K562 (cell line): ENCODE results near the gene PDCD6IP. TPM values are rescaled to one million over a fixed set of nuclear protein-coding genes. Genes with fewer than 3 reads are reported as not detected.
A peak's percentile ranks its signal among the peaks of the same experiment; 100 is the strongest.

Experiments
- ATAC-seq: fragments of 200-7000 bp; cut with Tn5 transposase; 3 replicates; pipeline ENCODE4 v1.9.1; 2020; ENCODE audit warnings: moderate library complexity
- BruUV-seq: library from RNA; stranded (reverse); fragments of 400-500 nt; replicated peaks from 2 replicates; lab custom pipeline; 2021; lab: Mats Ljungman, UMichigan
- CTCF ChIA-PET: fragments of 300-600 bp; formaldehyde crosslinking; extraction: SDS; loops from one replicate; lab custom pipeline; 2021; ENCODE audit warnings: low intra/inter-chr PET ratio; lab: Yijun Ruan, JAX
- POLR2A ChIA-PET: fragments of 300-600, 350-650 bp; sonication (Branson Sonifier 250); formaldehyde crosslinking; extraction: SDS; loops from one replicate; lab custom pipeline; 2021; ENCODE audit warnings: antibody characterized with exemption, inconsistent platforms; lab: Yijun Ruan, JAX
- DNase-seq, 4 experiments: peaks; one replicate each; pipeline versions ENCODE4 v3.0.0 to v3.0.0-alpha.2; 2011 to 2018; ENCODE audit warnings: low spot score in 3 of 4, mixed read lengths in 3 of 4; ENCODE audit errors: extremely low read depth in 1 of 4
- FAIRE-seq: peaks from 2 replicates; lab custom pipeline; 2011; peaks lifted over from hg19 to GRCh38; lab: Jason Lieb, UNC
- H2AFZ ChIP-seq: 2 replicates; pipeline ENCODE4 v1.6.0; 2011; ENCODE audit warnings: low read depth, low read length, control low read depth, inconsistent platforms
- H3K27ac ChIP-seq: fragments of 200-600 bp; 3 replicates; pipeline ENCODE4 v1.8.0; 2011; ENCODE audit warnings: low read depth, mild to moderate bottlenecking, control low read depth, inconsistent platforms, low read length, moderate library complexity, mixed read lengths; ENCODE audit errors: extremely low read depth
- H3K27me3 ChIP-seq, 2 experiments: fragments of 300-600 bp in 1 of 2; 2 replicates in 1 of 2; 3 replicates in 1 of 2; pipeline versions ENCODE4 v1.6.0 to v1.8.0; 2011; ENCODE audit warnings: inconsistent platforms in 2 of 2, low read length in 2 of 2, mild to moderate bottlenecking in 1 of 2, mixed read lengths in 1 of 2, moderate library complexity in 1 of 2; ENCODE audit not compliant: control insufficient read depth in 2 of 2, insufficient read depth in 2 of 2
- H3K36me3 ChIP-seq: fragments of 300-600 bp; 3 replicates; pipeline ENCODE4 v1.8.0; 2011; ENCODE audit warnings: mild to moderate bottlenecking, low read length, inconsistent platforms; ENCODE audit not compliant: control insufficient read depth, insufficient read depth
- H3K4me1 ChIP-seq, 2 experiments: fragments of 200-600 bp in 1 of 2; replicated peaks in 1 of 2; 2 replicates in 1 of 2; 3 replicates in 1 of 2; pipeline versions ENCODE4 v1.5.1 to v1.8.0; 2011; ENCODE audit warnings: inconsistent platforms in 2 of 2, low read length in 2 of 2, mild to moderate bottlenecking in 1 of 2, mixed read lengths in 1 of 2, moderate library complexity in 1 of 2; ENCODE audit not compliant: control insufficient read depth in 2 of 2, insufficient read depth in 2 of 2
- H3K4me2 ChIP-seq: 2 replicates; pipeline ENCODE4 v1.6.1; 2011; ENCODE audit warnings: low read length, control low read depth, inconsistent platforms, mixed read lengths; ENCODE audit not compliant: insufficient read depth
- H3K4me3 ChIP-seq: fragments of 200-600 bp; sonication (generic), shearing (Covaris generic); 2 replicates; pipeline ENCODE4 v1.5.1; 2016; ENCODE audit warnings: control low read depth, inconsistent platforms
- H3K79me2 ChIP-seq: fragments of 200-600 bp; 3 replicates; pipeline ENCODE4 v1.8.0; 2011; ENCODE audit warnings: low read length, inconsistent platforms; ENCODE audit not compliant: control insufficient read depth, insufficient read depth
- H3K9ac ChIP-seq, 2 experiments: 2 replicates each; pipeline versions ENCODE4 v1.6.0 to v1.6.1; 2011; ENCODE audit warnings: low read depth in 2 of 2, low read length in 2 of 2, control low read depth in 1 of 2, inconsistent platforms in 1 of 2, mild to moderate bottlenecking in 1 of 2, mixed read lengths in 1 of 2; ENCODE audit not compliant: insufficient read depth in 1 of 2
- H3K9me1 ChIP-seq: one replicate; pipeline ENCODE4 v1.6.0; 2011; ENCODE audit warnings: inconsistent platforms, mild to moderate bottlenecking, low read length, moderate library complexity; ENCODE audit not compliant: control insufficient read depth, insufficient read depth
- H3K9me3 ChIP-seq: replicated peaks from 2 replicates; pipeline ENCODE4 v1.5.1; 2011; ENCODE audit warnings: low read depth, low read length, inconsistent platforms; ENCODE audit not compliant: control insufficient read depth, insufficient read depth
- H4K20me1 ChIP-seq: replicated peaks from 2 replicates; pipeline ENCODE4 v1.6.1; 2011; ENCODE audit warnings: low read length, inconsistent platforms, mixed read lengths; ENCODE audit not compliant: control insufficient read depth, insufficient read depth
- C11orf30 ChIP-seq: fragments of 450-650 bp; IDR thresholded peaks from 2 replicates; pipeline ENCODE4 v1.6.1; 2016; ENCODE audit warnings: low read depth, mild to moderate bottlenecking
- CBX3 ChIP-seq, 2 experiments: IDR thresholded peaks; 1 replicate in 1 of 2; 2 replicates in 1 of 2; pipeline ENCODE4 v1.6.1; 2012; ENCODE audit warnings: inconsistent platforms in 2 of 2, low read length in 2 of 2, borderline replicate concordance in 1 of 2, control low read depth in 1 of 2
- CSDE1 ChIP-seq, 2 experiments: fragments of 450-650 bp; IDR thresholded peaks; 2 replicates each; pipeline ENCODE4 v1.6.1; 2016; ENCODE audit warnings: mild to moderate bottlenecking in 1 of 2
- FOXK2 ChIP-seq, 2 experiments: fragments of 450-650 bp; IDR thresholded peaks in 1 of 2; conservative IDR thresholded peaks in 1 of 2; 2 replicates each; pipeline ENCODE4 v1.6.1; 2016; ENCODE audit warnings: low read depth in 2 of 2, mild to moderate bottlenecking in 1 of 2
- IFI16 ChIP-seq: fragments of 250-450 bp; sonication (Bioruptor Pico); IDR thresholded peaks from 2 replicates; pipeline ENCODE4 v2.1.2; 2022; ENCODE audit warnings: mild to moderate bottlenecking, inconsistent platforms
- MAFG ChIP-seq: fragments of 450-650 bp; conservative IDR thresholded peaks from 2 replicates; pipeline ENCODE4 v1.6.1; 2016; ENCODE audit warnings: missing genetic modification characterization, missing compliant biosample characterization
- MAFK ChIP-seq: IDR thresholded peaks from 2 replicates; pipeline ENCODE4 v1.6.1; 2011; ENCODE audit warnings: low read length, improper control_type of control experiment
- NR2C2 ChIP-seq, 2 experiments: fragments of 200-800 bp in 1 of 2; sonication (Bioruptor generic) in 1 of 2; sonication (generic) in 1 of 2; formaldehyde crosslinking in 1 of 2; IDR thresholded peaks; 2 replicates each; pipeline versions ENCODE4 v1.6.1 to v1.8.0; 2016 to 2022; ENCODE audit warnings: mild to moderate bottlenecking in 1 of 2, missing compliant biosample characterization in 1 of 2, missing genetic modification characterization in 1 of 2, missing genetic modification reagents in 1 of 2
- RFX5 ChIP-seq: IDR thresholded peaks from 2 replicates; pipeline ENCODE4 v1.6.1; 2011; ENCODE audit warnings: low read depth, mild to moderate bottlenecking, improper control_type of control experiment, low read length
- ZBTB26 ChIP-seq: fragments of 450-650 bp; formaldehyde crosslinking; IDR thresholded peaks from 2 replicates; pipeline ENCODE4 v1.4.0; 2022; ENCODE audit warnings: missing genetic modification characterization
- ZFP1 ChIP-seq: fragments of 450-650 bp; formaldehyde crosslinking; IDR thresholded peaks from 2 replicates; pipeline ENCODE4 v1.4.0; 2020; ENCODE audit warnings: mild to moderate bottlenecking, mixed read lengths
- ZNF316 ChIP-seq: fragments of 450-650 bp; IDR thresholded peaks from 2 replicates; pipeline ENCODE4 v1.6.1; 2016
- WGBS: fragments of 100-300 bp; shearing (Covaris generic); methylation state at CpG from one replicate; pipeline ENCODE4 v1.1.6; 2016; ENCODE audit warnings: low coverage, mixed read lengths; ENCODE audit not compliant: insufficient coverage; ENCODE audit errors: missing lambda C conversion rate; 5-methylcytosine and 5-hydroxymethylcytosine counted together
- in situ Hi-C: fragments of 300-500 bp; cut with MboI; formaldehyde crosslinking; loops from 4 replicates; pipeline ENCODE4 v1.15.0; 2018; ENCODE audit warnings: inconsistent platforms, mixed read lengths
- intact Hi-C: fragments of 100-400 bp; cut with micrococcal nuclease; formaldehyde crosslinking; loops from 2 replicates; pipeline ENCODE4 v1.14.2; 2022
- polyA plus RNA-seq, 8 experiments: library from polyadenylated mRNA; depleted of rRNA in 4 of 8; stranded (reverse) in 5 of 8; unstranded in 3 of 8; fragments of >200 nt; fragmentation: Nextera tagmentation in 2 of 8; fragmentation: Illumina TruSeq in 1 of 8; extraction: Ambion mirVana in 2 of 8; extraction: Trizol in 1 of 8; gene quantifications; 2 replicates each; pipeline versions ENCODE4 v1.2.1 to v1.2.3, GENCODE V29; 2011 to 2014; ENCODE audit warnings: inconsistent platforms in 1 of 8, missing spikeins in 1 of 8
- total RNA-seq, 7 experiments: library from RNA; depleted of rRNA in 6 of 7; stranded (reverse); fragments of >200 nt in 6 of 7; fragmentation: Illumina TruSeq in 2 of 7; extraction: Trizol in 2 of 7; gene quantifications; 2 replicates each; pipeline versions ENCODE4 v1.2.1 to v1.2.3, GENCODE V29; 2011 to 2021; ENCODE audit warnings: low replicate concordance in 1 of 7

The PDCD6IP gene
- total and polyA plus RNA-seq, 9 of the 15 experiments (the other 6 are each of a cell fraction or from before 2014, with no cell fraction given), result 40.2 to 302 (median 122) TPM

DNA sequence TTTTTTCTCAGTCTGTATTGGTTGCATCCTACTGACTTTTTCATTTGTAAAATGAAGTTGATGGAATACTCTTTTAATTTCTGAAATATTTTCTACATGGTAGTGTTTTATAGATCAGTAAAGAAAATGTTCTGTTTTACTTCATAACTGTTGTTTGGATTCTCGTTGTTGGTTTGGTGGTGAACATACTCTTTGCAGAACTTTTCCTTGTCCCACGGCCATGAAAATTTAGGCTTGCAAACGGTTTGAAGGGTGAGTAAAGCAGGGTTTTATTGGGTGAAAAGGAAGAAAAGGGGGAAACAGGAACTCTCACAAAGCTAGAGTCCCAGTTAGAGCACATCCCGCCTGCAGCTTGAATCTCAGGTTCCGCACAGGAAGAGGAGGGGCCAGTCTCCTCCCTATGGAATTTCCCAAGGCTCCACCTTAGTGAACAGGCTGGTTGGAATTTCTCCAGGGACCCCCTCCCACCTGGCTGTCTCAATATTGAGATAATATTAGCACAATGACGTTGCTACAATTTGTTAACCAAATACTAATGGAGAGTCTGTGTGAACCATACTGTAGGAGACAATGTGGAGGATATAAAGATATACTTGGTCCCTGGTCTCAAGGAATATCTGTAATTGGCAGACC lies 5.6 kb downstream of the PDCD6IP start:
- BruUV-seq, result no TSS peak
- no peaks in the 10 kb centered on the region for H3K9me1 ChIP-seq
- ChIA-PET CTCF (no interaction called here), POLR2A (interaction anchor here (0.7 to 1.0 kb wide), 2 partner anchors 14 to 363 kb away, joined by 3 to 4 read pairs; no protein-coding TSS in a partner anchor)
- H3K27ac ChIP-seq, result no peak overlapping the region
- FAIRE-seq (no peak), DNase-seq (no peak), ATAC-seq (no peak)
- peaks cover under 1 to 23% of the 10 kb centered on the region in 2 experiments; a peak in 4 of 5 replicates for H3K4me1 ChIP-seq
- TF ChIP-seq CBX3 (IDR thresholded peaks at IDR 0.05; ENCODE audit: borderline replicate concordance in 1 of 2, low read length in 2 of 2), result peak in 1 of 2 experiments; percentile 13; a peak in 1 of 3 replicates
- no peak for TF ChIP-seq ZFP1 (CRISPR knock-in tag)
- intact Hi-C loops, result no loop called here
- peaks cover 43% of the 10 kb centered on the region for H3K36me3 ChIP-seq
- no peaks in the 10 kb centered on the region for H3K27me3 ChIP-seq
- H2AFZ ChIP-seq, result no peak overlapping the region
- H3K9me3 ChIP-seq, result peaks cover 14% of the 10 kb centered on the region; the same call in 1 of the 2 replicates
- in situ Hi-C loops, result no loop called here
- peaks cover 10% of the 10 kb centered on the region for H4K20me1 ChIP-seq
- no peak overlapping the region for H3K4me2 ChIP-seq
- no peak overlapping the region for H3K4me3 ChIP-seq
- 83% methylated on average over 6 of the region's 6 CpGs for WGBS
- H3K79me2 ChIP-seq, result peaks cover 98% of the 10 kb centered on the region
- no peak overlapping the region for H3K9ac ChIP-seq

DNA sequence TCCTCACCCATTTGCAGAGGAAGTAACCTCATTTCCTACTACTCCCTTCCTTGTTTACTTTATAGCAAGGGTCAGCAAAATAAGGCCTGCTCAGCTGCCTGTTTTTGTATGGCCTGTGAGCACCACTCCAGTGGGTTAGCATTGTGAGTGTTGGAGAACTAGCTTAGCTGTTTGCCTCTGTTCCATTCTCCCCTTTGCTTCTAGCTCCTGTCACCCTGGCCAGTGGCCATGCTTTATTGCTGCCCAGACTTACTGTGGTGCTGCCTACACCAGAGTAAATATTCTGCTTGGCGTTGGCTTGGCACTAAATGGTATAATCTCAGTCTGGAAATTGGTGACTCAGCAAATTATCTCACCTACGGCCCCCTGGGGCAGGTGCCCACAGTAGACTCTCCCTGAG lies 8.8 kb downstream of the PDCD6IP start:
- DNase-seq, result no peak
- CTCF ChIA-PET, result no interaction called here
- FAIRE-seq, result no peak
- H3K9me3 ChIP-seq, result peaks cover 14% of the 10 kb centered on the region; the same call in 1 of the 2 replicates
- H3K36me3 ChIP-seq, result peaks cover 59% of the 10 kb centered on the region
- in situ Hi-C loops, result no loop called here
- ATAC-seq, result peak; percentile 48
- no peak overlapping the region for H3K4me3 ChIP-seq
- no peaks in the 10 kb centered on the region for H3K27me3 ChIP-seq
- H3K27ac ChIP-seq, result peak overlapping the region; percentile 30; the same call in 2 of the 3 replicates
- peaks cover 13% of the 10 kb centered on the region; the same call in 1 of the 2 replicates for H4K20me1 ChIP-seq
- H3K79me2 ChIP-seq, result peaks cover 99% of the 10 kb centered on the region
- no peak overlapping the region for H2AFZ ChIP-seq
- POLR2A ChIA-PET, result interaction anchor here (0.9 to 1.2 kb wide), 3 partner anchors 9 to 19 kb away, joined by 3 to 6 read pairs (median 3); partner anchors contain the start of gene PDCD6IP
- BruUV-seq, result no TSS peak
- no peak overlapping the region for H3K4me2 ChIP-seq
- H3K9me1 ChIP-seq, result no peaks in the 10 kb centered on the region
- H3K9ac ChIP-seq, result no peak overlapping the region
- WGBS, result 58% methylated on average over 2 of the region's 2 CpGs
- peaks cover 4 to 11% of the 10 kb centered on the region in 2 experiments; a peak in 3 of 5 replicates for H3K4me1 ChIP-seq
- intact Hi-C loops, result no loop called here
- TF ChIP-seq C11orf30 (peak; percentile 93), IFI16 (no peak), FOXK2 (conservative IDR thresholded peaks at IDR 0.05 in 1 of 2, IDR thresholded peaks at IDR 0.05 in 1 of 2; ENCODE audit: low read depth in 2 of 2) (peak; percentile 47 to 68; a peak in 1 of 4 replicates), NR2C2 (CRISPR knock-in tag; IDR thresholded peaks at IDR 0.05) (no peak), NR2C2 (tag; IDR thresholded peaks at IDR 0.05) (0 out of 2 replicates have a peak, but pooled peaks have one; percentile 13), CSDE1 (IDR thresholded peaks at IDR 0.05) (no peak), MAFG (tag) (peak; percentile 93), ZNF316 (peak; percentile 97), ZBTB26 (CRISPR knock-in tag) (no peak), MAFK (peak; percentile 94), RFX5 (no peak)
